ENCODE measurements around the gene VPS41. TPM values are rescaled to one million over a fixed set of nuclear protein-coding genes. Genes with fewer than 3 reads are reported as not detected.

Gene VPS41
- total and polyA plus RNA-seq, 2 of the 13 experiments (the other 11 are each of a cell fraction or from before 2014, with no cell fraction given): 12.1 to 43.4 TPM

DNA sequence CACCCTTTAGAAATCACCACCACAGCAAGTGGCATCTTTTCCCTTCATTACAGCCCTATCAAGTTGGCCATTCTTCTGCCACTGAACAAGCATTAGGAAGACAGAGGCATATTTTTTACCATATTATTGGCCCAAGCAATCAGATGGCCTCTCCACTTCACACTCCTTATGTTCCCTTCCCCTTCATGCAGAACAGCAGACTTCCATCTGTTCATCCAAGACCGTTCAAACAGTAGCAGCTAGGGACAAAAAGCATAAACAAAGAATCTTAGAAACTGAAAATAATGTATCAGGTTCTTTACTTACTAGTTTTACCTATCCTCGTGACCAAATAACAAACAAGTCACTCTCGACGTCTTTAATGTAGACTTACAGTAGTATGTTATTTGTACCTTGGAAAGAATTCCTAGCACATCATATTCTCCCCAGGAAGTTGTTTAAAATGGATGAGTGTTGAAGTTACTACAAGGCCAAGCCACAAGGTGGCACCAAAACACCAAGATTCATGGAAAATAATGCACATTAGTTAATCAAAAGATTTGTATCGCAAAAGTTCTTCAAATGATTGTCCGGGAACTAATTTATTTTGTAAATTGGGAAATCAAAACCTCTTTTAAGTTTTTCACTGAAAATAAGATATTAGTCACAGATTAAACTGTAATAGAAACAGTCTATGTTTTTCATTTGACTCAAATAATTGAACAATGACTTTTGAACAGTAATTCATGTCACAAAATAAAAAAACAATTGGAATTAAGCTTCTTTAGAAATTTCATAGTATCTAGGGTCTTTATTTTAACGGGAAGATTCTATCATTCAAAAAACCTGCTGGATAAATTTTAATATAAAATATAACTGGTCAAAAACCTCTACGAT lies 112.1 kb downstream of the VPS41 start:
- no peak for ATAC-seq
- no peaks in the 10 kb centered on the region for H3K27me3 ChIP-seq (ENCODE audit: control insufficient read depth in 1 of 2, insufficient read depth in 2 of 2, low read length in 2 of 2)
- no peak overlapping the region for H3K27ac ChIP-seq (ENCODE audit: extremely low read length, insufficient read depth, low read length)
- peaks cover 3 to 12% of the 10 kb centered on the region in 2 experiments; a peak in 3 of 5 replicates for H3K36me3 ChIP-seq (replicated peaks in 1 of 2; ENCODE audit: control insufficient read depth in 1 of 2, insufficient read depth in 2 of 2, low read length in 2 of 2)
- CTCF ChIA-PET (ENCODE audit: low intra/inter-chr PET ratio, low total read pairs): interaction anchor here (2.1 to 2.3 kb wide), 2 partner anchors 668 to 723 kb away, joined by 8 to 24 read pairs; no protein-coding TSS in a partner anchor
- DNase-seq (ENCODE audit: low spot score): peak; percentile 46
- H3K9me3 ChIP-seq (ENCODE audit: low read length): no peaks in the 10 kb centered on the region
- no peak overlapping the region for H3K9ac ChIP-seq (ENCODE audit: insufficient read depth, low read depth, low read length)
- in situ Hi-C loops (cut with HindIII; ENCODE audit: extremely low pct_ligation_motif_present, low pct_unique_long_range_greater_than_20kb) (no loop called here), intact Hi-C loops (cut with micrococcal nuclease; ENCODE audit: unreplicated experiment) (loop anchor here (1.0 to 2.0 kb wide), 3 partner anchors 136 to 723 kb away; no protein-coding TSS in a partner anchor)
- no peak overlapping the region for H3K4me3 ChIP-seq (replicated peaks in 1 of 3; ENCODE audit: insufficient read depth in 1 of 3, low read depth in 2 of 3, low read length in 3 of 3)
- no peaks in the 10 kb centered on the region; the same call in 1 of the 2 replicates for H4K20me1 ChIP-seq (ENCODE audit: insufficient read depth, low read length)
- WGBS (ENCODE audit: low lambda C conversion rate): 30% methylated on average over 8 of the region's 8 CpGs
- no peaks in the 10 kb centered on the region for H3K4me1 ChIP-seq (ENCODE audit: insufficient read depth, low read length)
- BruUV-seq (replicated peaks): no TSS peak
- POLR2A ChIA-PET: no interaction called here
- FAIRE-seq: peak; percentile 83
- no peak overlapping the region for H3K4me2 ChIP-seq (ENCODE audit: low read depth, low read length)
- H2AFZ ChIP-seq (ENCODE audit: low read length): no peak overlapping the region
- TF ChIP-seq HDAC1 (CRISPR knock-in tag; IDR thresholded peaks at IDR 0.05): no peak
- no peak for TF ChIP-seq ZC3H13 (CRISPR knock-in tag; IDR thresholded peaks at IDR 0.05)
- TF ChIP-seq ZNF644 (CRISPR knock-in tag; IDR thresholded peaks at IDR 0.05; ENCODE audit: low read depth): no peak
- TF ChIP-seq AKAP8 (CRISPR knock-in tag; IDR thresholded peaks at IDR 0.05): no peak
- TF ChIP-seq SMC3 (IDR thresholded peaks at IDR 0.05; ENCODE audit: low read length): peak; percentile 55; the same call in 1 of the 2 replicates
- peak; percentile 85 for TF ChIP-seq STAG1 (CRISPR knock-in tag; IDR thresholded peaks at IDR 0.05)
- no peak for TF ChIP-seq DNMT3B (CRISPR knock-in tag; conservative IDR thresholded peaks at IDR 0.05)
- TF ChIP-seq, protein P1, sequence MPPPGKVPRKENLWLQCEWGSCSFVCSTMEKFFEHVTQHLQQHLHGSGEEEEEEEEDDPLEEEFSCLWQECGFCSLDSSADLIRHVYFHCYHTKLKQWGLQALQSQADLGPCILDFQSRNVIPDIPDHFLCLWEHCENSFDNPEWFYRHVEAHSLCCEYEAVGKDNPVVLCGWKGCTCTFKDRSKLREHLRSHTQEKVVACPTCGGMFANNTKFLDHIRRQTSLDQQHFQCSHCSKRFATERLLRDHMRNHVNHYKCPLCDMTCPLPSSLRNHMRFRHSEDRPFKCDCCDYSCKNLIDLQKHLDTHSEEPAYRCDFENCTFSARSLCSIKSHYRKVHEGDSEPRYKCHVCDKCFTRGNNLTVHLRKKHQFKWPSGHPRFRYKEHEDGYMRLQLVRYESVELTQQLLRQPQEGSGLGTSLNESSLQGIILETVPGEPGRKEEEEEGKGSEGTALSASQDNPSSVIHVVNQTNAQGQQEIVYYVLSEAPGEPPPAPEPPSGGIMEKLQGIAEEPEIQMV (CRISPR knock-in tag; IDR thresholded peaks at IDR 0.05; ENCODE audit: low read depth): no peak
- TF ChIP-seq RAD21 (CRISPR knock-in tag; IDR thresholded peaks at IDR 0.05): peak; percentile 52; the same call in 1 of the 2 replicates
- TF ChIP-seq RBAK (CRISPR knock-in tag; IDR thresholded peaks at IDR 0.05): no peak
- no peak for TF ChIP-seq ZNF670 (CRISPR knock-in tag; IDR thresholded peaks at IDR 0.05; ENCODE audit: borderline replicate concordance)
- TF ChIP-seq, protein P2, sequence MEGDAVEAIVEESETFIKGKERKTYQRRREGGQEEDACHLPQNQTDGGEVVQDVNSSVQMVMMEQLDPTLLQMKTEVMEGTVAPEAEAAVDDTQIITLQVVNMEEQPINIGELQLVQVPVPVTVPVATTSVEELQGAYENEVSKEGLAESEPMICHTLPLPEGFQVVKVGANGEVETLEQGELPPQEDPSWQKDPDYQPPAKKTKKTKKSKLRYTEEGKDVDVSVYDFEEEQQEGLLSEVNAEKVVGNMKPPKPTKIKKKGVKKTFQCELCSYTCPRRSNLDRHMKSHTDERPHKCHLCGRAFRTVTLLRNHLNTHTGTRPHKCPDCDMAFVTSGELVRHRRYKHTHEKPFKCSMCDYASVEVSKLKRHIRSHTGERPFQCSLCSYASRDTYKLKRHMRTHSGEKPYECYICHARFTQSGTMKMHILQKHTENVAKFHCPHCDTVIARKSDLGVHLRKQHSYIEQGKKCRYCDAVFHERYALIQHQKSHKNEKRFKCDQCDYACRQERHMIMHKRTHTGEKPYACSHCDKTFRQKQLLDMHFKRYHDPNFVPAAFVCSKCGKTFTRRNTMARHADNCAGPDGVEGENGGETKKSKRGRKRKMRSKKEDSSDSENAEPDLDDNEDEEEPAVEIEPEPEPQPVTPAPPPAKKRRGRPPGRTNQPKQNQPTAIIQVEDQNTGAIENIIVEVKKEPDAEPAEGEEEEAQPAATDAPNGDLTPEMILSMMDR (CRISPR knock-in tag; IDR thresholded peaks at IDR 0.05): peak; percentile 72
- no peak for TF ChIP-seq U2AF2 (IDR thresholded peaks at IDR 0.05; ENCODE audit: low read depth, low read length)
- TF ChIP-seq, protein P3, sequence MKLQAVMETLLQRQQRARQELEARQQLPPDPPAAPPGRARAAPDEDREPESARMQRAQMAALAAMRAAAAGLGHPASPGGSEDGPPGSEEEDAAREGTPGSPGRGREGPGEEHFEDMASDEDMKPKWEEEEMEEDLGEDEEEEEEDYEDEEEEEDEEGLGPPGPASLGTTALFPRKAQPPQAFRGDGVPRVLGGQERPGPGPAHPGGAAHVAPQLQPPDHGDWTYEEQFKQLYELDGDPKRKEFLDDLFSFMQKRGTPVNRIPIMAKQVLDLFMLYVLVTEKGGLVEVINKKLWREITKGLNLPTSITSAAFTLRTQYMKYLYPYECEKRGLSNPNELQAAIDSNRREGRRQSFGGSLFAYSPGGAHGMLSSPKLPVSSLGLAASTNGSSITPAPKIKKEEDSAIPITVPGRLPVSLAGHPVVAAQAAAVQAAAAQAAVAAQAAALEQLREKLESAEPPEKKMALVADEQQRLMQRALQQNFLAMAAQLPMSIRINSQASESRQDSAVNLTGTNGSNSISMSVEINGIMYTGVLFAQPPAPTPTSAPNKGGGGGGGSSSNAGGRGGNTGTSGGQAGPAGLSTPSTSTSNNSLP (IDR thresholded peaks at IDR 0.05; ENCODE audit: low read depth, low read length): peak; percentile 56; the same call in 1 of the 2 replicates
- TF ChIP-seq YY1 (IDR thresholded peaks at IDR 0.05; ENCODE audit: insufficient read depth, insufficient replicate concordance, low read depth, low read length): no peak
- H3K79me2 ChIP-seq (ENCODE audit: insufficient read depth, low read length): no peaks in the 10 kb centered on the region

Measured in HepG2 (cell line).